Esophagus squamous epithelium (tissue), 4 donors: ENCODE measurements around the gene P4HA3.

Experiments used
- POLR2A ChIP-seq, 4 donors: fragments of 450-650 bp; IDR thresholded peaks; one replicate each; pipeline ENCODE4 v1.6.1; 2017; ENCODE audit warnings: antibody characterized with exemption in 4 of 4, mild to moderate bottlenecking in 4 of 4, moderate library complexity in 3 of 4
- TF ChIP-seq, protein P1 (sequence below), 6 experiments: fragments of 450-650 bp in 4 of 6; fragments of 200-600 bp in 2 of 6; sonication (generic) in 2 of 6; IDR thresholded peaks; one replicate each; pipeline ENCODE4 v1.5.1; 2016 to 2019; ENCODE audit warnings: antibody characterized with exemption in 6 of 6, mild to moderate bottlenecking in 4 of 6, moderate library complexity in 4 of 6

DNA sequence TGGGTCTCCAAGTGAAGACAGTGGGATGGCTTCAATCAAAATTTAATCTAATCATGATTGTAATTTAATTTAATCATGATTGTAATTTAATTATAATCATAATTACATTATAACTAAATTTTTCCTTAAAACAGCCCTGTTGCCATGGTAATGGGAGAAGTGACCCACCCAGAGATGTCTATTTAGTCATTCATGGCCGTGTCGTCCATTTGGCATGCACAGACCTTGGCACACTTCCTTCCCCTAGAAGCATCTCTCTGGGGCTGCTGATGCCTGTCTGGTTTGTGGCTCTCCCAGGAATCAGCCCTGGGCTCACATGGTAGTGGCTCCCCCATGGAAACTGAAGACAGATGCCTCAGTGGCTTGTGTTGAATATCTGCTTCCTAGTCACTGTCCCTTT lies 27.0 kb downstream of the P4HA3 start:
- TF ChIP-seq POLR2A (IDR thresholded peaks at IDR 0.05), result no peak
- TF ChIP-seq, protein P1, sequence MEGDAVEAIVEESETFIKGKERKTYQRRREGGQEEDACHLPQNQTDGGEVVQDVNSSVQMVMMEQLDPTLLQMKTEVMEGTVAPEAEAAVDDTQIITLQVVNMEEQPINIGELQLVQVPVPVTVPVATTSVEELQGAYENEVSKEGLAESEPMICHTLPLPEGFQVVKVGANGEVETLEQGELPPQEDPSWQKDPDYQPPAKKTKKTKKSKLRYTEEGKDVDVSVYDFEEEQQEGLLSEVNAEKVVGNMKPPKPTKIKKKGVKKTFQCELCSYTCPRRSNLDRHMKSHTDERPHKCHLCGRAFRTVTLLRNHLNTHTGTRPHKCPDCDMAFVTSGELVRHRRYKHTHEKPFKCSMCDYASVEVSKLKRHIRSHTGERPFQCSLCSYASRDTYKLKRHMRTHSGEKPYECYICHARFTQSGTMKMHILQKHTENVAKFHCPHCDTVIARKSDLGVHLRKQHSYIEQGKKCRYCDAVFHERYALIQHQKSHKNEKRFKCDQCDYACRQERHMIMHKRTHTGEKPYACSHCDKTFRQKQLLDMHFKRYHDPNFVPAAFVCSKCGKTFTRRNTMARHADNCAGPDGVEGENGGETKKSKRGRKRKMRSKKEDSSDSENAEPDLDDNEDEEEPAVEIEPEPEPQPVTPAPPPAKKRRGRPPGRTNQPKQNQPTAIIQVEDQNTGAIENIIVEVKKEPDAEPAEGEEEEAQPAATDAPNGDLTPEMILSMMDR (IDR thresholded peaks at IDR 0.05), result no peak
